ENCODE results near the gene HSBP1.

The HSBP1 gene

GRCh38 chr16:83835586-83836566, 28.1 kb downstream of the HSBP1 start:
- H3K4me3 ChIP-seq (ENCODE audit: low read length in 2 of 2), result no peak overlapping the region
- no peak overlapping the region for H3K27ac ChIP-seq (ENCODE audit: low read depth in 2 of 2, low read length in 2 of 2)
- H3K9ac ChIP-seq (ENCODE audit: low read depth in 1 of 2, low read length in 2 of 2), result no peak overlapping the region
- peaks cover 0 to 6% of the 10 kb centered on the region in 2 donors for H3K27me3 ChIP-seq (ENCODE audit: control insufficient read depth in 2 of 2, insufficient read depth in 2 of 2, low read length in 2 of 2)
- H3K4me1 ChIP-seq (ENCODE audit: control insufficient read depth in 2 of 2, insufficient read depth in 2 of 2, low read length in 2 of 2), result no peaks in the 10 kb centered on the region
- no peaks in the 10 kb centered on the region for H3K9me3 ChIP-seq (ENCODE audit: control insufficient read depth in 2 of 2, low read length in 2 of 2)
- H3K36me3 ChIP-seq (ENCODE audit: control insufficient read depth in 2 of 2, insufficient read depth in 2 of 2, low read length in 2 of 2), result no peaks in the 10 kb centered on the region

GRCh38 chr16:83837566-83837965, 29.8 kb downstream of the HSBP1 start:
- H3K27ac ChIP-seq (ENCODE audit: low read depth in 2 of 2, low read length in 2 of 2), result no peak overlapping the region
- no peaks in the 10 kb centered on the region for H3K36me3 ChIP-seq (ENCODE audit: control insufficient read depth in 2 of 2, insufficient read depth in 2 of 2, low read length in 2 of 2)
- H3K9me3 ChIP-seq (ENCODE audit: control insufficient read depth in 2 of 2, low read length in 2 of 2), result no peaks in the 10 kb centered on the region
- no peaks in the 10 kb centered on the region for H3K4me1 ChIP-seq (ENCODE audit: control insufficient read depth in 2 of 2, insufficient read depth in 2 of 2, low read length in 2 of 2)
- peaks cover 0 to 3% of the 10 kb centered on the region in 2 donors for H3K27me3 ChIP-seq (ENCODE audit: control insufficient read depth in 2 of 2, insufficient read depth in 2 of 2, low read length in 2 of 2)
- H3K4me3 ChIP-seq (ENCODE audit: low read length in 2 of 2), result no peak overlapping the region
- no peak overlapping the region for H3K9ac ChIP-seq (ENCODE audit: low read depth in 1 of 2, low read length in 2 of 2)

GRCh38 chr16:83838151-83838550, 30.4 kb downstream of the HSBP1 start:
- no peaks in the 10 kb centered on the region for H3K36me3 ChIP-seq (ENCODE audit: control insufficient read depth in 2 of 2, insufficient read depth in 2 of 2, low read length in 2 of 2)
- no peaks in the 10 kb centered on the region for H3K4me1 ChIP-seq (ENCODE audit: control insufficient read depth in 2 of 2, insufficient read depth in 2 of 2, low read length in 2 of 2)
- H3K4me3 ChIP-seq (ENCODE audit: low read length in 2 of 2), result no peak overlapping the region
- H3K27me3 ChIP-seq (ENCODE audit: control insufficient read depth in 2 of 2, insufficient read depth in 2 of 2, low read length in 2 of 2), result peaks cover 0 to 3% of the 10 kb centered on the region in 2 donors
- H3K9ac ChIP-seq (ENCODE audit: low read depth in 1 of 2, low read length in 2 of 2), result no peak overlapping the region
- H3K9me3 ChIP-seq (ENCODE audit: control insufficient read depth in 2 of 2, low read length in 2 of 2), result no peaks in the 10 kb centered on the region
- H3K27ac ChIP-seq (ENCODE audit: low read depth in 2 of 2, low read length in 2 of 2), result no peak overlapping the region

GRCh38 chr16:83839561-83839960, 31.8 kb downstream of the HSBP1 start:
- H3K27me3 ChIP-seq (ENCODE audit: control insufficient read depth in 2 of 2, insufficient read depth in 2 of 2, low read length in 2 of 2), result peaks cover 0 to 3% of the 10 kb centered on the region in 2 donors
- H3K4me1 ChIP-seq (ENCODE audit: control insufficient read depth in 2 of 2, insufficient read depth in 2 of 2, low read length in 2 of 2), result no peaks in the 10 kb centered on the region
- no peak overlapping the region for H3K9ac ChIP-seq (ENCODE audit: low read depth in 1 of 2, low read length in 2 of 2)

GRCh38 chr16:83840060-83840617, 32.4 kb downstream of the HSBP1 start:
- Histone ChIP-seq H3K27me3 (ENCODE audit: control insufficient read depth in 2 of 2, insufficient read depth in 2 of 2, low read length in 2 of 2) (peaks cover 0 to 3% of the 10 kb centered on the region in 2 donors), H3K4me3 (ENCODE audit: low read length in 2 of 2) (no peak overlapping the region), H3K36me3 (ENCODE audit: control insufficient read depth in 2 of 2, insufficient read depth in 2 of 2, low read length in 2 of 2) (no peaks in the 10 kb centered on the region), H3K9me3 (ENCODE audit: control insufficient read depth in 2 of 2, low read length in 2 of 2) (no peaks in the 10 kb centered on the region), H3K9ac (ENCODE audit: low read depth in 1 of 2, low read length in 2 of 2) (no peak overlapping the region), H3K4me1 (ENCODE audit: control insufficient read depth in 2 of 2, insufficient read depth in 2 of 2, low read length in 2 of 2) (no peaks in the 10 kb centered on the region), H3K27ac (ENCODE audit: low read depth in 2 of 2, low read length in 2 of 2) (no peak overlapping the region)

More at GRCh38 chr16:83839561-83839960, 31.8 kb downstream of the HSBP1 start:
- no peak overlapping the region for H3K4me3 ChIP-seq (ENCODE audit: low read length in 2 of 2)
- no peaks in the 10 kb centered on the region for H3K36me3 ChIP-seq (ENCODE audit: control insufficient read depth in 2 of 2, insufficient read depth in 2 of 2, low read length in 2 of 2)
- no peaks in the 10 kb centered on the region for H3K9me3 ChIP-seq (ENCODE audit: control insufficient read depth in 2 of 2, low read length in 2 of 2)
- no peak overlapping the region for H3K27ac ChIP-seq (ENCODE audit: low read depth in 2 of 2, low read length in 2 of 2)

GRCh38 chr16:83842291-83842690, 34.5 kb downstream of the HSBP1 start:
- H3K4me1 ChIP-seq (ENCODE audit: control insufficient read depth in 2 of 2, insufficient read depth in 2 of 2, low read length in 2 of 2), result no peaks in the 10 kb centered on the region
- H3K9ac ChIP-seq (ENCODE audit: low read depth in 1 of 2, low read length in 2 of 2), result no peak overlapping the region
- H3K36me3 ChIP-seq (ENCODE audit: control insufficient read depth in 2 of 2, insufficient read depth in 2 of 2, low read length in 2 of 2), result no peaks in the 10 kb centered on the region
- H3K4me3 ChIP-seq (ENCODE audit: low read length in 2 of 2), result no peak overlapping the region
- no peaks in the 10 kb centered on the region for H3K9me3 ChIP-seq (ENCODE audit: control insufficient read depth in 2 of 2, low read length in 2 of 2)
- no peak overlapping the region for H3K27ac ChIP-seq (ENCODE audit: low read depth in 2 of 2, low read length in 2 of 2)
- H3K27me3 ChIP-seq (ENCODE audit: control insufficient read depth in 2 of 2, insufficient read depth in 2 of 2, low read length in 2 of 2), result peaks cover 0 to 3% of the 10 kb centered on the region in 2 donors

- H3K9ac ChIP-seq (ENCODE audit: low read depth in 1 of 2, low read length in 2 of 2), result no peak overlapping the region
- H3K9me3 ChIP-seq (ENCODE audit: control insufficient read depth in 2 of 2, low read length in 2 of 2), result no peaks in the 10 kb centered on the region
- H3K4me3 ChIP-seq (ENCODE audit: low read length in 2 of 2), result no peak overlapping the region
- H3K4me1 ChIP-seq (ENCODE audit: control insufficient read depth in 2 of 2, insufficient read depth in 2 of 2, low read length in 2 of 2), result no peaks in the 10 kb centered on the region
- no peaks in the 10 kb centered on the region for H3K36me3 ChIP-seq (ENCODE audit: control insufficient read depth in 2 of 2, insufficient read depth in 2 of 2, low read length in 2 of 2)
- no peaks in the 10 kb centered on the region for H3K27me3 ChIP-seq (ENCODE audit: control insufficient read depth in 2 of 2, insufficient read depth in 2 of 2, low read length in 2 of 2)
- H3K27ac ChIP-seq (ENCODE audit: low read depth in 2 of 2, low read length in 2 of 2), result no peak overlapping the region
Measured at GRCh38 chr16:83842756-83843507, 35.2 kb downstream of the HSBP1 start.

- no peaks in the 10 kb centered on the region for H3K4me1 ChIP-seq (ENCODE audit: control insufficient read depth in 2 of 2, insufficient read depth in 2 of 2, low read length in 2 of 2)
- no peaks in the 10 kb centered on the region for H3K9me3 ChIP-seq (ENCODE audit: control insufficient read depth in 2 of 2, low read length in 2 of 2)
- no peaks in the 10 kb centered on the region for H3K27me3 ChIP-seq (ENCODE audit: control insufficient read depth in 2 of 2, insufficient read depth in 2 of 2, low read length in 2 of 2)
- H3K9ac ChIP-seq (ENCODE audit: low read depth in 1 of 2, low read length in 2 of 2), result no peak overlapping the region
- H3K36me3 ChIP-seq (ENCODE audit: control insufficient read depth in 2 of 2, insufficient read depth in 2 of 2, low read length in 2 of 2), result no peaks in the 10 kb centered on the region
- no peak overlapping the region for H3K27ac ChIP-seq (ENCODE audit: low read depth in 2 of 2, low read length in 2 of 2)
- no peak overlapping the region for H3K4me3 ChIP-seq (ENCODE audit: low read length in 2 of 2)
Measured at GRCh38 chr16:83843657-83844056, 35.9 kb downstream of the HSBP1 start.

GRCh38 chr16:83845263-83845662, 37.5 kb downstream of the HSBP1 start:
- Histone ChIP-seq H3K27ac (ENCODE audit: low read depth in 2 of 2, low read length in 2 of 2) (no peak overlapping the region), H3K9me3 (ENCODE audit: control insufficient read depth in 2 of 2, low read length in 2 of 2) (no peaks in the 10 kb centered on the region), H3K9ac (ENCODE audit: low read depth in 1 of 2, low read length in 2 of 2) (no peak overlapping the region), H3K27me3 (ENCODE audit: control insufficient read depth in 2 of 2, insufficient read depth in 2 of 2, low read length in 2 of 2) (no peaks in the 10 kb centered on the region), H3K36me3 (ENCODE audit: control insufficient read depth in 2 of 2, insufficient read depth in 2 of 2, low read length in 2 of 2) (no peaks in the 10 kb centered on the region), H3K4me1 (ENCODE audit: control insufficient read depth in 2 of 2, insufficient read depth in 2 of 2, low read length in 2 of 2) (no peaks in the 10 kb centered on the region), H3K4me3 (ENCODE audit: low read length in 2 of 2) (no peak overlapping the region)

Data from mucosa of rectum (tissue), 2 donors.